ENCODE measurements around the gene SNAP91. TPM values are rescaled to one million over a fixed set of nuclear protein-coding genes. Genes with fewer than 3 reads are reported as not detected.

Gene SNAP91
- total RNA-seq, 1 experiment from 2014 or later, result 0.95 TPM

DNA sequence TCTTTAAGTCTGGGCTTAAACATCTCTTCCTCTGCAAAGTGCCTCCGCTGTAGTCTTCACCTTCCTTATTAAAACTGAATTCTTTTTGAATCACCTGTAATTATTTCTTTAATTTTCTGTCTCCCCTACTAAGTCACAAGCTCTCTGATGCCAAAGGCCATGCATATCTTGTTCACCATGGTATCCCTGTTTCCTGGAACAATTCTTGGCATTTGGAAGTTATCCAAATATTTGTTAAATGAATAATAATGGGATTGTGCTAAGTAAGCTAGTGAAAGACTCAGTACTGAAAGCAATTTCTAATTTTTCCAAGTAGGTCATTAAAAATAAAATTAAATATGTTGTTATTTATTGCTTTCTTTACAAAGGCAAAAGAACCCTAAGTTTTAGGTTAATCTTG is 12.2 kb downstream of the SNAP91 start:
- BruUV-seq (replicated peaks), result no TSS peak
- H3K4me1 ChIP-seq (ENCODE audit: control insufficient read depth, insufficient read depth, low read length), result no peaks in the 10 kb centered on the region
- no peak overlapping the region for H3K4me3 ChIP-seq (ENCODE audit: low read depth in 2 of 2, low read length in 2 of 2)
- H3K36me3 ChIP-seq (ENCODE audit: control insufficient read depth, insufficient read depth, low read length), result no peaks in the 10 kb centered on the region
- H3K27ac ChIP-seq (ENCODE audit: low read length), result no peak overlapping the region
- no peak for DNase-seq (ENCODE audit: low read depth, low spot score)
- ATAC-seq, result no peak
- H3K27me3 ChIP-seq (ENCODE audit: control insufficient read depth, insufficient read depth, low read length), result no peaks in the 10 kb centered on the region
- CTCF ChIA-PET, result no interaction called here
- TF ChIP-seq, protein P1, sequence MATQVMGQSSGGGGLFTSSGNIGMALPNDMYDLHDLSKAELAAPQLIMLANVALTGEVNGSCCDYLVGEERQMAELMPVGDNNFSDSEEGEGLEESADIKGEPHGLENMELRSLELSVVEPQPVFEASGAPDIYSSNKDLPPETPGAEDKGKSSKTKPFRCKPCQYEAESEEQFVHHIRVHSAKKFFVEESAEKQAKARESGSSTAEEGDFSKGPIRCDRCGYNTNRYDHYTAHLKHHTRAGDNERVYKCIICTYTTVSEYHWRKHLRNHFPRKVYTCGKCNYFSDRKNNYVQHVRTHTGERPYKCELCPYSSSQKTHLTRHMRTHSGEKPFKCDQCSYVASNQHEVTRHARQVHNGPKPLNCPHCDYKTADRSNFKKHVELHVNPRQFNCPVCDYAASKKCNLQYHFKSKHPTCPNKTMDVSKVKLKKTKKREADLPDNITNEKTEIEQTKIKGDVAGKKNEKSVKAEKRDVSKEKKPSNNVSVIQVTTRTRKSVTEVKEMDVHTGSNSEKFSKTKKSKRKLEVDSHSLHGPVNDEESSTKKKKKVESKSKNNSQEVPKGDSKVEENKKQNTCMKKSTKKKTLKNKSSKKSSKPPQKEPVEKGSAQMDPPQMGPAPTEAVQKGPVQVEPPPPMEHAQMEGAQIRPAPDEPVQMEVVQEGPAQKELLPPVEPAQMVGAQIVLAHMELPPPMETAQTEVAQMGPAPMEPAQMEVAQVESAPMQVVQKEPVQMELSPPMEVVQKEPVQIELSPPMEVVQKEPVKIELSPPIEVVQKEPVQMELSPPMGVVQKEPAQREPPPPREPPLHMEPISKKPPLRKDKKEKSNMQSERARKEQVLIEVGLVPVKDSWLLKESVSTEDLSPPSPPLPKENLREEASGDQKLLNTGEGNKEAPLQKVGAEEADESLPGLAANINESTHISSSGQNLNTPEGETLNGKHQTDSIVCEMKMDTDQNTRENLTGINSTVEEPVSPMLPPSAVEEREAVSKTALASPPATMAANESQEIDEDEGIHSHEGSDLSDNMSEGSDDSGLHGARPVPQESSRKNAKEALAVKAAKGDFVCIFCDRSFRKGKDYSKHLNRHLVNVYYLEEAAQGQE (IDR thresholded peaks at IDR 0.05; ENCODE audit: insufficient read depth in 1 of 2, low read depth in 2 of 2, low read length in 1 of 2), result no peak
- TF ChIP-seq POLR2AphosphoS5 (IDR thresholded peaks at IDR 0.05; ENCODE audit: low read depth, low read length) (no peak), TCF7L2 (IDR thresholded peaks at IDR 0.05; ENCODE audit: low read depth, low read length) (no peak)
- POLR2A ChIA-PET, result no interaction called here
- no peaks in the 10 kb centered on the region for H3K9me3 ChIP-seq (ENCODE audit: control insufficient read depth, insufficient read depth, low read depth, low read length)
- in situ Hi-C loops (cut with HindIII; ENCODE audit: low pct_unique_long_range_greater_than_20kb, low sequenced_read_pairs) (no loop called here), intact Hi-C loops (cut with micrococcal nuclease; ENCODE audit: unreplicated experiment) (no loop called here)

DNA sequence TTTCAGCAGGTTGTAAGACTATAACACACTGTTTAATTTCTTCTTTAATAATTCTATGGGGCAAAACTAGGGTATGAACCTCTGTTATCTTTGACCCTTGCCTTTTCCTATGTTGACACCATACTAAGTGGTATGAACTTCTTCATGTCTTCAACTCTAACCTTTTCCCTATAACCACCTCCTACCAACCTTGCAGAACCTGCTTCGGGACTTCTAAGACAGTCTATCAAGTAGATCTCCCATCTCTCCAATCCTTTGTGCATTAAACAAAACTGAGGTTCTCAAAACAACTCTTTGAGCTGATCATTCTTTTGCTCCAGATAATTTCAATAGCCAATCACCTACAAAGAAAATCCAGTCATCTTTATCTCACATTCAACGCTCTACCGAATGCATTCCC is 23.4 kb downstream of the SNAP91 start:
- H3K36me3 ChIP-seq (ENCODE audit: control insufficient read depth, insufficient read depth, low read length), result no peaks in the 10 kb centered on the region
- TF ChIP-seq, protein P1 (IDR thresholded peaks at IDR 0.05; ENCODE audit: insufficient read depth in 1 of 2, low read depth in 2 of 2, low read length in 1 of 2), result no peak
- TF ChIP-seq, protein P2, sequence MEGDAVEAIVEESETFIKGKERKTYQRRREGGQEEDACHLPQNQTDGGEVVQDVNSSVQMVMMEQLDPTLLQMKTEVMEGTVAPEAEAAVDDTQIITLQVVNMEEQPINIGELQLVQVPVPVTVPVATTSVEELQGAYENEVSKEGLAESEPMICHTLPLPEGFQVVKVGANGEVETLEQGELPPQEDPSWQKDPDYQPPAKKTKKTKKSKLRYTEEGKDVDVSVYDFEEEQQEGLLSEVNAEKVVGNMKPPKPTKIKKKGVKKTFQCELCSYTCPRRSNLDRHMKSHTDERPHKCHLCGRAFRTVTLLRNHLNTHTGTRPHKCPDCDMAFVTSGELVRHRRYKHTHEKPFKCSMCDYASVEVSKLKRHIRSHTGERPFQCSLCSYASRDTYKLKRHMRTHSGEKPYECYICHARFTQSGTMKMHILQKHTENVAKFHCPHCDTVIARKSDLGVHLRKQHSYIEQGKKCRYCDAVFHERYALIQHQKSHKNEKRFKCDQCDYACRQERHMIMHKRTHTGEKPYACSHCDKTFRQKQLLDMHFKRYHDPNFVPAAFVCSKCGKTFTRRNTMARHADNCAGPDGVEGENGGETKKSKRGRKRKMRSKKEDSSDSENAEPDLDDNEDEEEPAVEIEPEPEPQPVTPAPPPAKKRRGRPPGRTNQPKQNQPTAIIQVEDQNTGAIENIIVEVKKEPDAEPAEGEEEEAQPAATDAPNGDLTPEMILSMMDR (IDR thresholded peaks at IDR 0.05), result no peak
- no peak for TF ChIP-seq TCF7L2 (IDR thresholded peaks at IDR 0.05; ENCODE audit: low read depth, low read length)
- TF ChIP-seq SIN3A (IDR thresholded peaks at IDR 0.05; ENCODE audit: borderline replicate concordance, insufficient read depth, low read depth, low read length), result no peak
- no peak for TF ChIP-seq POLR2AphosphoS5 (IDR thresholded peaks at IDR 0.05; ENCODE audit: low read depth, low read length)
- no peaks in the 10 kb centered on the region for H3K4me1 ChIP-seq (ENCODE audit: control insufficient read depth, insufficient read depth, low read length)
- BruUV-seq (replicated peaks), result no TSS peak
- no peak overlapping the region for H3K27ac ChIP-seq (ENCODE audit: low read length)
- no peak overlapping the region for H3K4me3 ChIP-seq (ENCODE audit: low read depth in 2 of 2, low read length in 2 of 2)
- ChIA-PET POLR2A (no interaction called here), CTCF (interaction anchor here (0.6 kb wide), 1 partner anchor 480 kb away, joined by 3 read pairs; no protein-coding TSS in a partner anchor)
- DNase-seq (ENCODE audit: low read depth, low spot score), result no peak
- ATAC-seq, result no peak
- intact Hi-C loops (cut with micrococcal nuclease; ENCODE audit: unreplicated experiment), result no loop called here
- H3K9me3 ChIP-seq (ENCODE audit: control insufficient read depth, insufficient read depth, low read depth, low read length), result no peaks in the 10 kb centered on the region
- H3K27me3 ChIP-seq (ENCODE audit: control insufficient read depth, insufficient read depth, low read length), result no peaks in the 10 kb centered on the region
- in situ Hi-C loops (cut with HindIII; ENCODE audit: low pct_unique_long_range_greater_than_20kb, low sequenced_read_pairs), result no loop called here

All from Panc1 (cell line).